Testis (tissue), 3 donors: Measurements from ENCODE around the gene ARHGAP9. TPM values are rescaled to one million over a fixed set of nuclear protein-coding genes. Genes with fewer than 3 reads are reported as not detected.
"Not testable (repeated sequence)": the region's sequence is repeated elsewhere in the genome, so short reads cannot be mapped to it uniquely, and the experiment has no call there.

Source experiments
- DNase-seq: peaks from one replicate; pipeline ENCODE4 v3.0.0-alpha.2; 2019
- H3K27ac ChIP-seq, 2 donors: fragments of 200-600 bp; sonication (generic); one replicate each; pipeline ENCODE4 v1.5.1; 2019
- H3K27me3 ChIP-seq: fragments of 200-600 bp; sonication (generic); one replicate; pipeline ENCODE4 v1.5.1; 2019
- H3K36me3 ChIP-seq: fragments of 200-600 bp; sonication (generic); one replicate; pipeline ENCODE4 v1.5.1; 2017; ENCODE audit warnings: low read depth; ENCODE audit errors: missing control alignments
- H3K4me1 ChIP-seq: fragments of 200-600 bp; sonication (generic); one replicate; pipeline ENCODE4 v1.5.1; 2019
- H3K4me3 ChIP-seq, 2 donors: fragments of 200-600 bp; sonication (generic); one replicate each; pipeline ENCODE4 v1.5.1; 2017 to 2019
- H3K9me3 ChIP-seq: fragments of 200-600 bp; sonication (generic); one replicate; pipeline ENCODE4 v1.5.1; 2017
- POLR2A ChIP-seq: fragments of 450-650 bp; IDR thresholded peaks from one replicate; pipeline ENCODE4 v1.6.1; 2017; ENCODE audit warnings: antibody characterized with exemption, mild to moderate bottlenecking, moderate library complexity
- WGBS, 2 donors: methylation state at CpG; one replicate each; pipeline ENCODE4 v1.1.5; 2018; 5-methylcytosine and 5-hydroxymethylcytosine counted together
- intact Hi-C: fragments of 100-400 bp; cut with DNase I; formaldehyde crosslinking; loops from one replicate; pipeline ENCODE4 v1.15.1; 2023; ENCODE audit warnings: low total_unique reads
- polyA plus RNA-seq: library from polyadenylated mRNA; stranded (reverse); fragments of 350-450 nt; fragmentation: Illumina TruSeq; extraction: RNeasy Lipid Tissue Mini Kit (QIAGEN cat#74804); gene quantifications from one replicate; pipeline ENCODE4 v1.2.3, GENCODE V29; 2014; ENCODE audit warnings: low read depth, low replicate concordance; ENCODE audit not compliant: insufficient read depth
- total RNA-seq, 2 donors: library from RNA; depleted of rRNA; stranded (reverse); fragments of >200 nt; gene quantifications; one replicate each; pipeline ENCODE4 v1.2.3, GENCODE V29; 2016
- TF ChIP-seq, protein P1 (sequence below), 3 experiments: fragments of 450-650 bp in 2 of 3; fragments of 200-600 bp in 1 of 3; sonication (generic) in 1 of 3; IDR thresholded peaks; one replicate each; pipeline ENCODE4 v1.5.1; 2016 to 2019; ENCODE audit warnings: antibody characterized with exemption in 3 of 3, mild to moderate bottlenecking in 2 of 3, moderate library complexity in 1 of 3

Gene ARHGAP9
- total and polyA plus RNA-seq, 3 donors from 2014 or later: 24.8 to 111 (median 29.2) TPM

DNA sequence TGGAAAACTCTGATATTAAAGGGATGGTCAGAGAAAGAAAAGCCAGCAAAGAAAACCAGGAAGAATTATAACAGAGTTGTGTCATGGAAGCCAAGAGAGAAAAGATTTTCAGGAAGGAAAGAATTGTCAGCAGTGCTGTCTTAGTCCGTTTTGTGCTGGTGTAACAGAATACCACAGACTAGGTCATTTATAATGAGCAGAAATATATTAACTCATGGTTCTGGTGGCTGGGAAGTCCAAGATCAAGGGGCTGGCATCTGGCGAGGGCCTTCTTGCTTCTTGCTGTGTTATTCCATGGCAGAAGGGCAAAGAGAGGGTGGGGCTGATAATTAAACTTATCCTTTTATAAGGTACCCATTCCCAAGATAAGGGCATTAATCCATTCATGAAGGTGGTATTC, 31.0 kb downstream of the ARHGAP9 start:
- WGBS, 2 donors: 88 to 95% methylated on average over 2 of the region's 2 CpGs
- H3K9me3 ChIP-seq: no peaks in the 10 kb centered on the region
- TF ChIP-seq, protein P1, sequence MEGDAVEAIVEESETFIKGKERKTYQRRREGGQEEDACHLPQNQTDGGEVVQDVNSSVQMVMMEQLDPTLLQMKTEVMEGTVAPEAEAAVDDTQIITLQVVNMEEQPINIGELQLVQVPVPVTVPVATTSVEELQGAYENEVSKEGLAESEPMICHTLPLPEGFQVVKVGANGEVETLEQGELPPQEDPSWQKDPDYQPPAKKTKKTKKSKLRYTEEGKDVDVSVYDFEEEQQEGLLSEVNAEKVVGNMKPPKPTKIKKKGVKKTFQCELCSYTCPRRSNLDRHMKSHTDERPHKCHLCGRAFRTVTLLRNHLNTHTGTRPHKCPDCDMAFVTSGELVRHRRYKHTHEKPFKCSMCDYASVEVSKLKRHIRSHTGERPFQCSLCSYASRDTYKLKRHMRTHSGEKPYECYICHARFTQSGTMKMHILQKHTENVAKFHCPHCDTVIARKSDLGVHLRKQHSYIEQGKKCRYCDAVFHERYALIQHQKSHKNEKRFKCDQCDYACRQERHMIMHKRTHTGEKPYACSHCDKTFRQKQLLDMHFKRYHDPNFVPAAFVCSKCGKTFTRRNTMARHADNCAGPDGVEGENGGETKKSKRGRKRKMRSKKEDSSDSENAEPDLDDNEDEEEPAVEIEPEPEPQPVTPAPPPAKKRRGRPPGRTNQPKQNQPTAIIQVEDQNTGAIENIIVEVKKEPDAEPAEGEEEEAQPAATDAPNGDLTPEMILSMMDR (IDR thresholded peaks at IDR 0.05): no peak
- no peak for TF ChIP-seq POLR2A
- peaks cover 13% of the 10 kb centered on the region for H3K4me1 ChIP-seq
- H3K27me3 ChIP-seq: no peaks in the 10 kb centered on the region
- H3K27ac ChIP-seq: no peak overlapping the region
- no peaks in the 10 kb centered on the region for H3K36me3 ChIP-seq
- no peak overlapping the region for H3K4me3 ChIP-seq
- no peak for DNase-seq
- intact Hi-C loops: no loop called here

DNA sequence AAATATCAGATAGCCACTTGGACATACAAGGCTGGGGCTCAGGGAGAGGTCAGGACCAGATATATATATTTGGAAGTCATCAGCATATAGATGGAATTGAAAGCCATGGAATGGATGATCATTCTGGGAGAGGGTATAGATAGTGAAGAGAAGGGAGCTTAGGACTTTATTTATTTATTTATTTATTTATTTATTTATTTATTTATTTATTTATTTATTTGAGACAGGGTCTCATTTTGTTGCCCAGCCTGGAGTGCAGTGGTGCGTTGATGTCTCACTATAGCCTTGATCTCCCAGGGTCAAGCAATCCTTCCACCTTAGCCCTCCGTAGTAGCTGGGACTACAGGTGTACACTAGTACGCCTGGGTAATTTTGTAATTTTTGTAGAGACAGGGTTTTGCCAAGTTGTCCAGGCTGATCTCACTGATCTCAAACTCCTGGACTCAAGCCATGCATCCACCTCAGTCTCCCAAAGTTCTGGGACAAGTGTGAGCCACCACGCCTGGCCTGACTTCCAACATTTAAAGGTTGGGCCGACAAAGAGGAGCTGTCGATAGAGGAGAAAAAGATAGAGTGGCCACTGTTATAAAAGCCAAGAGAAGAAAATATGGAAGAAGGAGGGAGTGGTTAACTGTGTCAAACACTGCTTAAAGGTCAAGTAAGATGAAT, 33.2 kb downstream of the ARHGAP9 start:
- TF ChIP-seq, protein P1 (IDR thresholded peaks at IDR 0.05): no peak
- TF ChIP-seq POLR2A: no peak
- H3K27me3 ChIP-seq: no peaks in the 10 kb centered on the region
- 95 to 98% methylated on average over 6 of the region's 6 CpGs for WGBS, 2 donors
- DNase-seq: no peak
- peaks cover 5% of the 10 kb centered on the region for H3K4me1 ChIP-seq
- intact Hi-C loops: no loop called here
- no peak overlapping the region for H3K4me3 ChIP-seq
- H3K9me3 ChIP-seq: no peaks in the 10 kb centered on the region
- no peaks in the 10 kb centered on the region for H3K36me3 ChIP-seq
- H3K27ac ChIP-seq: no peak overlapping the region

DNA sequence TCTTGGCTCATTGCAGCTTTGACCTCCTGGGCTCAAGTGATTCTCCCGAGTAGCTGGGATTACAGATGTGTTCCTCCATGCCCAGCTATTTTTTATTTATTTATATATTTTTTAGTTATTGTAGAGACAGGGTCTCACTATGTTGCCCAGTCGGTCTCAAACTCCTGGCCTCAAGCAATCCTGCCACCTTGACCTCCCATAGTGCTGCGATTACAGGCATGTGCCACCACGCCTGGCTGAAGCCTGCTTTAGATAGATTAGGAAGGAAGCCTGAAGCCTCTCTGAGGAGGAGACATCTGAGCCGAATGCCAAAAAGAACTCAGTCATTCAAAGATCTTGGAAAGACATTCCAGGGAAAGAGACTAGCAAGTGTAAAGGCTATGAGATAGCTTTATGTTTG, 34.9 kb downstream of the ARHGAP9 start:
- Histone ChIP-seq H3K4me3 (no peak overlapping the region), H3K27ac (no peak overlapping the region), H3K4me1 (no peaks in the 10 kb centered on the region), H3K36me3 (no peaks in the 10 kb centered on the region), H3K9me3 (no peaks in the 10 kb centered on the region), H3K27me3 (no peaks in the 10 kb centered on the region)
- DNase-seq: no peak
- TF ChIP-seq, protein P1 (IDR thresholded peaks at IDR 0.05): no peak
- no peak for TF ChIP-seq POLR2A
- WGBS, 2 donors: 79 to 81% methylated on average over 5 of the region's 5 CpGs
- intact Hi-C loops: no loop called here

DNA sequence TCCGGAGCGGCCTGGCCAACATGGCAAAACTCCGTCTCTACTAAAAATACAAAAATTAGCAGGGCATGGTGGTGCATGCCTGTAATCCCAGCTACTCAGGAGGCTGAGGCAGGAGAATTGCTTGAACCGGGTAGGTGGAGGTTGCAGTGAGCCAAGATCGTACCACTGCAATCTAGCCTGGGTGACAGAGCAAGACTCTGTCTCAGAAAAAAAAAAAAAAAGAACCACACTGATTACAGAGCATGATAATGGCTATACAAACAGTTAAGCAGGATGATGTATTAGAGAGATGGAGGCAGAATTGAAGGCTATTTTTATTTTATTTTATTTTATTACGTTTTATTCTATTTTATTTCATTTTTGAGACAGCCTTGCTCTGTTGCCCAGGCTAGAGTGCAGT, 35.3 kb downstream of the ARHGAP9 start:
- H3K27me3 ChIP-seq, H3K4me3 ChIP-seq, intact Hi-C loops, H3K9me3 ChIP-seq, DNase-seq, H3K27ac ChIP-seq, H3K36me3 ChIP-seq, H3K4me1 ChIP-seq: not testable (repeated sequence)
- 81 to 88% methylated on average over 6 of the region's 6 CpGs for WGBS, 2 donors

DNA sequence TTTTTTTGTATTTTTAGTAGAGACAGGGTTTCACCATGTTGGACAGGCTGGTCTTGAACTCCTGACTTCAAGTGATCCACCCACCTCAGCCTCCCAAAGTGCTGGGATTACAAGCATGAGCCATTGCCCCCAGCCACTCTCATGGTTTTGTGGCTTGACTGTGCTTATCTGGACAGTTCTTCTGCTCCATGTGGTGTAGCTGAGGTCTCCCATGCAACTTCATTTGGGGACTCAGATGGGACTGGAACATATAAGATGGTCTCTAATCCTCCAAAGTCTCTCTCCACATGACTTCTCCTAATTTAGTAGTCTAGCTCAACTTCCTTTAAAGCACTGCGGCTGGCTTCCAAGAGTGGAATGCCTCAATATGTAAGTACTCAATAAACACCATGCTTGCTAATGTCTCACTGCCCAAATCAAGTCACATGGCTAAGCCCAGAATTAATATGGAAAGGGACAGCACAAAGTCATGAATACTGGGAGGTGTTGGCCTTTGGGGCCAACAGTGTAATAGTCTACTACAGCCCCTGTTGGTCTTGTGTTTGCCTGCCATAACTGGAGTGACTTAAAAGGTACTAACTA, 37.7 kb downstream of the ARHGAP9 start:
- Histone ChIP-seq H3K27ac (no peak overlapping the region), H3K4me1 (no peaks in the 10 kb centered on the region), H3K36me3 (no peaks in the 10 kb centered on the region), H3K4me3 (no peak overlapping the region), H3K9me3 (no peaks in the 10 kb centered on the region), H3K27me3 (no peaks in the 10 kb centered on the region)
- WGBS, 2 donors: 50 to 96% methylated on average over 1 of the region's 1 CpG
- intact Hi-C loops: no loop called here
- TF ChIP-seq, protein P1 (IDR thresholded peaks at IDR 0.05): no peak
- TF ChIP-seq POLR2A: no peak
- no peak for DNase-seq

DNA sequence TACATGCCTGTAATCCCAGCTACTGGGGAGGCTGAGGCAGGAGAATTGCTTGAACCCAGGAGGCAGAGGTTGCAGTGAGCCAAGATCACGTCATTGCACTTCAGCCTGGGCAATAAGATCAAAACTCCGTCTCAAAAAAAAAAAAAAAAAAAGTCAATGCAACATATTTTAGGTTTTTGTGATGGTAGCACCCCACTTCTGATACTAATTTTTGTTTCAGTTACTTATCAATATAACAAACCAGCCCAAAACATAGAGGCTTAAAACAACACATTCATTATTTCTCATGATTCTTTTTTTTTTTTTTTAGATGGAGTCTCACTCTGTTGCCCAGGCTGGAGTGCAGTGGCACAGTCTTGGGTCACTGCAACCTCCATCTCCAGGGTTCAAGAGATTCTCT, 38.3 kb downstream of the ARHGAP9 start:
- H3K4me1 ChIP-seq, H3K27me3 ChIP-seq, DNase-seq, H3K36me3 ChIP-seq, H3K27ac ChIP-seq, H3K4me3 ChIP-seq, H3K9me3 ChIP-seq, intact Hi-C loops: not testable (repeated sequence)
- 86 to 95% methylated on average over 2 of the region's 2 CpGs for WGBS, 2 donors
